ENCODE results near the gene ELMO2.

ELMO2 gene

DNA sequence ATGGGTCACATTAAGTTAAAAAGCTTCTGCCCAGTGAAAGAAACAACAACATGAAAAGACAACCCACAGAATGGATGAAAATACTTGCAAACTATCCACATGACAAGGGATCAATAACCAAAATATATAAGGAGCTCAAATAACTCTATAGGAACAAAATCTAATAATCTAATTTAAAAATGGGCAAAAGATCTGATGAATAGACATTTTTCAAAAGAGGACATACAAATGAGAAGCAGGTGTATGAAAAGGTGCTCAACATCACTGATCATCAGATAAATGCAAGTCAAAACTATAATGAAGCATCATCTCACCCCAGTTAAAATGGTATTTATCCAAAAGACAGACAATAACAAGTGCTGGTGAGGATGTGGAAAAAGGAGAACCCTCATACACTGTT lies 21.0 kb upstream of the ELMO2 start:
- no peaks in the 10 kb centered on the region for H3K36me3 ChIP-seq (ENCODE audit: control insufficient read depth, insufficient read depth, low read length)
- H3K4me3 ChIP-seq (ENCODE audit: low read length), result no peak overlapping the region
- no peak for DNase-seq (ENCODE audit: low read depth, low spot score)
- no peaks in the 10 kb centered on the region for H3K27me3 ChIP-seq (ENCODE audit: control insufficient read depth, insufficient read depth, low read length)
- no peak overlapping the region for H3K27ac ChIP-seq (ENCODE audit: low read length)
- H3K4me1 ChIP-seq (ENCODE audit: control insufficient read depth, insufficient read depth, low read length), result peaks cover 2% of the 10 kb centered on the region; the same call in 1 of the 2 replicates
- H3K9me3 ChIP-seq (ENCODE audit: control insufficient read depth, insufficient read depth, low read length), result no peaks in the 10 kb centered on the region

DNA sequence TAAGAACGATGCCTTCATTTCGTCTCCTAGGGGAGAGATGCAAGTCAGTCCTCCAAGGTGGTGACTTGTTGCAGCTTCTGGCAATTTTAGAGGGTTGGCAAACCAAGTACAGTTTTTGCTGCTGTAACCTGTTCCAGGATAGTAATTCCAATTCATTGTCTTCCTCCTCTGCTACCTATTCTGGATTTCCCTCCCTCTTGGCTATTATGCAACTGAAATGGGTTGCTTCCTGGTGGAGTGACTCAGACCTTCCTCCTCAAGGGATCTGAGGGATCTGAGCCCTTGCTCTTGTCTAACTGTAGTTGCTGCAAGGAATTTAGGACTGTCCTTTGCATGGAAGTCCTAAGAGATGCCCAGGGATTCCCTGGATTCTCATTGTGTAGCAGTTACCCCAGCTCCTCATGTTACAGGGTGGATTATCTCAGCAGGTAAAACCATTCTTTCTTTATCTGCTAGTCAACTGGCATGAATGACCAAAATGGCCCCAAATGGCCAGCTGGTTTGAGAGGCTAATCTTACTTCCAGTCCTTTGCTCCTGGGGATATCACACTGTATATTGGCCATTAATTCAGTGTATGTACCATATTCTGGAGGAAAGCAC lies 17.6 kb upstream of the ELMO2 start:
- H3K27ac ChIP-seq (ENCODE audit: low read length), result no peak overlapping the region
- H3K27me3 ChIP-seq (ENCODE audit: control insufficient read depth, insufficient read depth, low read length), result no peaks in the 10 kb centered on the region
- DNase-seq (ENCODE audit: low read depth, low spot score), result no peak
- peaks cover 2% of the 10 kb centered on the region; the same call in 1 of the 2 replicates for H3K4me1 ChIP-seq (ENCODE audit: control insufficient read depth, insufficient read depth, low read length)
- no peak overlapping the region for H3K4me3 ChIP-seq (ENCODE audit: low read length)
- no peaks in the 10 kb centered on the region for H3K36me3 ChIP-seq (ENCODE audit: control insufficient read depth, insufficient read depth, low read length)
- WGBS (ENCODE audit: insufficient coverage, insufficient read length), result no CpG with 5 or more reads among the region's 2 CpGs
- no peaks in the 10 kb centered on the region for H3K9me3 ChIP-seq (ENCODE audit: control insufficient read depth, insufficient read depth, low read length)

DNA sequence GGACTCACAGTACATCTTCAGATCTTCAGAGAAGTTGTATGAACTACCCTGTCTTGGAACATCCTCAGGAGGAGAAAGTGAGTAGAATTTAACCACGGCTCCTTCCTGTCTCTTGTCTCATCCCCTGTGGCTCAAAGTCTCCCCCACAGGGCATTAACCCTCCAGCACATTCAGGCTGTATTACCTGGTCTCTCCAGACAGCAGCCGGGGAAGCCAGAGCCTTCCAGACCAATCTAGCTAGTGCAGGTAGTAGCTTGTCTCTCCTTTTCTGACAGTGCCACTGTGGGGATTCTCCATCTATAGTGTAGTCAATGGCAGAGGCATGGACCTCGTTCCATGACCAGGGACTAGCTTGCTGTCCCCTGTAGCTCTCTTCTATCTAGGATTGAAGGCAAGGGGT lies 16.9 kb upstream of the ELMO2 start:
- Histone ChIP-seq H3K27ac (ENCODE audit: low read length) (no peak overlapping the region), H3K9me3 (ENCODE audit: control insufficient read depth, insufficient read depth, low read length) (no peaks in the 10 kb centered on the region), H3K27me3 (ENCODE audit: control insufficient read depth, insufficient read depth, low read length) (no peaks in the 10 kb centered on the region), H3K4me1 (ENCODE audit: control insufficient read depth, insufficient read depth, low read length) (peaks cover 2% of the 10 kb centered on the region; the same call in 1 of the 2 replicates), H3K4me3 (ENCODE audit: low read length) (no peak overlapping the region), H3K36me3 (ENCODE audit: control insufficient read depth, insufficient read depth, low read length) (no peaks in the 10 kb centered on the region)
- DNase-seq (ENCODE audit: low read depth, low spot score), result no peak
- WGBS (ENCODE audit: insufficient coverage, insufficient read length), result no CpG with 5 or more reads among the region's 3 CpGs

DNA sequence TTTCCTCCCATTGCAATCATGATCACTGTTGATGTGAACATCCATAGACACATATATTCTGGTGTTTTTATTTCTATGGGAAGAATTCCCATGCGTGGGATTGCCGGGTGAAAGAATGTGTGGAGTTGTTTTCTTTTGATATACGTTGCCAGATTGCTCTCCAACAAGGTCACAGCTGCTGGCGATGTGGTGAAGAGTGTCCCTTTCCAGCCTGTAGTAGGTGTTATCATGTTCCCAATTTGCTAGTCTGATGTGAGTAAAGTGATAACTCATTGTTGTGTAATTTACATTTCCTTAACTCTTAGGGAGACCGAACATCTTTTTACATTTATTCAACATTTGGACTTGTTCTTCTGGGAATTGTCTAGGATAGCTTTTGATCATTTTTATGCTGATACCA lies 14.5 kb upstream of the ELMO2 start:
- WGBS (ENCODE audit: insufficient coverage, insufficient read length), result no CpG with 5 or more reads among the region's 5 CpGs
- no peaks in the 10 kb centered on the region for H3K36me3 ChIP-seq (ENCODE audit: control insufficient read depth, insufficient read depth, low read length)
- no peaks in the 10 kb centered on the region for H3K27me3 ChIP-seq (ENCODE audit: control insufficient read depth, insufficient read depth, low read length)
- H3K9me3 ChIP-seq (ENCODE audit: control insufficient read depth, insufficient read depth, low read length), result no peaks in the 10 kb centered on the region
- H3K27ac ChIP-seq (ENCODE audit: low read length), result no peak overlapping the region
- DNase-seq (ENCODE audit: low read depth, low spot score), result no peak
- H3K4me3 ChIP-seq (ENCODE audit: low read length), result no peak overlapping the region
- H3K4me1 ChIP-seq (ENCODE audit: control insufficient read depth, insufficient read depth, low read length), result peaks cover 2% of the 10 kb centered on the region; the same call in 1 of the 2 replicates

DNA sequence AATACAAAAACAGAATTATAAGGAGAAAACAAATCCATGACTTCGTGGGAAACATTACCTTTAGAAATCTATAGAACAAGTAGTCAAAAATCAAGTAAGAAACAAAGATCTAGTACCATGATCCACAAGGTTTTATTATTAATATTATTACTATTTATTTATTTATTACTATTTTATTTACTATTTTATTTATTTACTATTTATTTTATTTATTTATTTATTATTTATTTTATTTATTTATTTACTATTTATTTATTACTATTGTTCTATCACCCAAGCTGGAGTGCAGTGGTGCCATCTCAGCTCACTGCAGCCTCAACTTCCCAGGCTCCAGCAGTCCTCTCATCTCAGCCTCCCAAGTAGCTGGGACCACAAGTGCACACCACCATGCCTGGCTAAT lies 13.5 kb upstream of the ELMO2 start:
- H3K27ac ChIP-seq (ENCODE audit: low read length), result no peak overlapping the region
- DNase-seq (ENCODE audit: low read depth, low spot score), result no peak
- no peaks in the 10 kb centered on the region for H3K36me3 ChIP-seq (ENCODE audit: control insufficient read depth, insufficient read depth, low read length)
- peaks cover 2% of the 10 kb centered on the region; the same call in 1 of the 2 replicates for H3K4me1 ChIP-seq (ENCODE audit: control insufficient read depth, insufficient read depth, low read length)
- no peaks in the 10 kb centered on the region for H3K9me3 ChIP-seq (ENCODE audit: control insufficient read depth, insufficient read depth, low read length)
- no peak overlapping the region for H3K4me3 ChIP-seq (ENCODE audit: low read length)
- no peaks in the 10 kb centered on the region for H3K27me3 ChIP-seq (ENCODE audit: control insufficient read depth, insufficient read depth, low read length)
- WGBS (ENCODE audit: insufficient coverage, insufficient read length), result no CpG with 5 or more reads among the region's 1 CpG

DNA sequence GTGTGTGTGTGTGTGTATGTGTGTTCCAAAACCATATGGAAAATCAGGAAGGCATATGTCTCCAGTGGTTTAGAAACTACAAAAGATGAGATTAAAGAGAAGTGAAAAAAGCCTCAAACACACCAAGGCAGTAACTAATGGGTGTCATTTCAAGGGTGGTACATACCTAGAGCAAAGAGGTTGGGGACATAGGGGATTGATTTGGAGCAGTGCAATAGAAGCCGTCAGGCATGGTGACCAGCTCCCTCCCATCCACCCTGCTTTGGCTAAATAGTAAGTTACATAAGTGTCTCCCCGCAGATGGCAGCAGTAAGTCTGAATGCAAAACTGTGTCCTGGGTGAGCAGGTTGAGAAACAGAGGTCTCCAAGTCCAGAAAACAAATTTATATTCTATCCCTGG lies 10.4 kb upstream of the ELMO2 start:
- no peaks in the 10 kb centered on the region for H3K27me3 ChIP-seq (ENCODE audit: control insufficient read depth, insufficient read depth, low read length)
- H3K9me3 ChIP-seq (ENCODE audit: control insufficient read depth, insufficient read depth, low read length), result no peaks in the 10 kb centered on the region
- H3K4me1 ChIP-seq (ENCODE audit: control insufficient read depth, insufficient read depth, low read length), result no peaks in the 10 kb centered on the region
- no peak overlapping the region for H3K27ac ChIP-seq (ENCODE audit: low read length)
- no CpG with 5 or more reads among the region's 2 CpGs for WGBS (ENCODE audit: insufficient coverage, insufficient read length)
- no peak for DNase-seq (ENCODE audit: low read depth, low spot score)
- no peaks in the 10 kb centered on the region for H3K36me3 ChIP-seq (ENCODE audit: control insufficient read depth, insufficient read depth, low read length)
- H3K4me3 ChIP-seq (ENCODE audit: low read length), result no peak overlapping the region

DNA sequence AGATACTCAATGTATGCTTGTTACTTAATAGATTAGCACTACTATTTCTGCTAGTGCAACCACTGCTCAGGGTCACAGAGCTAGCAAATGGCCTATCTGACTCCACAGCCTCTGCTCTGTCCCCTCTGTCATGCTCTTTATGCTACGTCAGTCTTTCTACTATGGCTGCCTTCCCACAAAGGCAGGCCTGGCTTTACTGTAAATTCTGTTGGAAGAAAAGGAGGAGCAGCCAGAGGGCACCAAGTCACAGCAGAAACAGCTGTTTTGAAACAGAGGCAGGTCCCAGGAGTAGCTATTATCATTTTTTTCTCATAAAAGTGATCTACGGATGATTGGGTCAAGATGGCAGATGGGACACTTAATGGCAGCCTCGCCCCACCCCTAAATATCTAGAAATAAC lies 10.0 kb upstream of the ELMO2 start:
- H3K4me3 ChIP-seq (ENCODE audit: low read length), result no peak overlapping the region
- WGBS (ENCODE audit: insufficient coverage, insufficient read length), result no CpG with 5 or more reads among the region's 3 CpGs
- H3K27ac ChIP-seq (ENCODE audit: low read length), result no peak overlapping the region
- no peaks in the 10 kb centered on the region for H3K9me3 ChIP-seq (ENCODE audit: control insufficient read depth, insufficient read depth, low read length)
- no peak for DNase-seq (ENCODE audit: low read depth, low spot score)
- no peaks in the 10 kb centered on the region for H3K4me1 ChIP-seq (ENCODE audit: control insufficient read depth, insufficient read depth, low read length)
- no peaks in the 10 kb centered on the region for H3K36me3 ChIP-seq (ENCODE audit: control insufficient read depth, insufficient read depth, low read length)
- no peaks in the 10 kb centered on the region for H3K27me3 ChIP-seq (ENCODE audit: control insufficient read depth, insufficient read depth, low read length)

DNA sequence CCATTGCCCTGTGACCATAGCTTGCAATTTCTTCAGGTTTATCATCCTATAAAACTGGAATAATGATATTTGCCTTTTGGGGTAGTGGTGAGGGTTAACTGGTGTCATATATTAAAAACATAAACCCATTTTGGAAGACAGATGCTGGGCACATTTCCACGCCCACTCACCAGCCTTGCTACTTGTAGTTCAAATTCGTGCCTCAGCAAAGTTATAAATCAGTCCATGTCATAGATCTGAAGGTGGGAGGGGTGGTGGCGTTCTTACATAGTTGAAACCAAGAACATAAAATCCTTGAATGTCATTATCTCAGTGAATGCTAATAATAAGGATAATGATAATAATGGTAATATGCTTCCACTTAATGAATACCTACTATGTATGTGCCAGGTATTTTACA lies 9.4 kb upstream of the ELMO2 start:
- no peaks in the 10 kb centered on the region for H3K36me3 ChIP-seq (ENCODE audit: control insufficient read depth, insufficient read depth, low read length)
- no CpG with 5 or more reads among the region's 3 CpGs for WGBS (ENCODE audit: insufficient coverage, insufficient read length)
- no peak for DNase-seq (ENCODE audit: low read depth, low spot score)
- H3K4me1 ChIP-seq (ENCODE audit: control insufficient read depth, insufficient read depth, low read length), result no peaks in the 10 kb centered on the region
- no peak overlapping the region for H3K4me3 ChIP-seq (ENCODE audit: low read length)
- H3K27ac ChIP-seq (ENCODE audit: low read length), result no peak overlapping the region
- no peaks in the 10 kb centered on the region for H3K9me3 ChIP-seq (ENCODE audit: control insufficient read depth, insufficient read depth, low read length)
- H3K27me3 ChIP-seq (ENCODE audit: control insufficient read depth, insufficient read depth, low read length), result no peaks in the 10 kb centered on the region

DNA sequence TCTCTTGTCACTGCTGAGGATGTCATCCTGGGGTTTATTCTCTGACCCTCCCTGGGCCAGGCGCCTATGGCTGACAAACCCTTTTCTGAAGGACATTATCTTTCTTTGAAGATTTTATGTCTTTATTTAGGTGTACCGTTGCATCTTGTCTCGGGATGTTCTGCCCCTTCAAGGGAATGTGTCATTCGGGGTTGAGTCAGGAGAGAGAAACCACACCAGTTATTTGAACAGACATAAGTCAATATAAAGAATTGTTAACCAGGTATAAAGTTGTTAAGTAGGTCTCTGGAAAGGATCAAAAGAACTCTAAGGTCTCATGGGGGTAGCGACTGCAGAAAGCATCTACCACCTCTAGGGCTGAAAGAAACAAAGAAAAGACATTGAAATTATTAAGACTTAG lies 8.2 kb upstream of the ELMO2 start:
- Histone ChIP-seq H3K27ac (ENCODE audit: low read length) (no peak overlapping the region), H3K4me1 (ENCODE audit: control insufficient read depth, insufficient read depth, low read length) (no peaks in the 10 kb centered on the region), H3K4me3 (ENCODE audit: low read length) (no peak overlapping the region), H3K9me3 (ENCODE audit: control insufficient read depth, insufficient read depth, low read length) (no peaks in the 10 kb centered on the region), H3K36me3 (ENCODE audit: control insufficient read depth, insufficient read depth, low read length) (no peaks in the 10 kb centered on the region), H3K27me3 (ENCODE audit: control insufficient read depth, insufficient read depth, low read length) (no peaks in the 10 kb centered on the region)
- DNase-seq (ENCODE audit: low read depth, low spot score), result no peak
- WGBS (ENCODE audit: insufficient coverage, insufficient read length), result no CpG with 5 or more reads among the region's 5 CpGs

DNA sequence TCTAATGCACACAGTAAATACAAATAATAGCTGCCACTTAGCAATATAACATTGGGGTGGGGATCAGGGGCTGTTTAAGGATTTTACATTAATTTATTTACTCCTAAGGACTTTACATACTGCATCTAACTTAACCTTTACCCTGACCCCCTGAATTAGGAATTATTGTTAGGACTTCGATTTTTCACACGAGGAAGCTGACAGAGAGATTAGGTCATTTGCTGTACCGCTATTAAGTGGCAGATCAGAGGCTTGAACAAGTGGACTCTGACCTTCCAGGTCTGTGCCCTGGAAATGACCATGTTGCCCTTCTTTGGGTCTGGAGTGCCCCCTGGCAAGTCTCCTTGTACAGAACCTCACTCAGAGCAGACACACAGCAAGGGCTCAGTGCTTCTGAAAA lies 5.2 kb upstream of the ELMO2 start:
- WGBS (ENCODE audit: insufficient coverage, insufficient read length), result no CpG with 5 or more reads among the region's 3 CpGs
- Histone ChIP-seq H3K4me1 (ENCODE audit: control insufficient read depth, insufficient read depth, low read length) (no peaks in the 10 kb centered on the region), H3K36me3 (ENCODE audit: control insufficient read depth, insufficient read depth, low read length) (no peaks in the 10 kb centered on the region), H3K27ac (ENCODE audit: low read length) (no peak overlapping the region), H3K4me3 (ENCODE audit: low read length) (no peak overlapping the region), H3K27me3 (ENCODE audit: control insufficient read depth, insufficient read depth, low read length) (no peaks in the 10 kb centered on the region), H3K9me3 (ENCODE audit: control insufficient read depth, insufficient read depth, low read length) (no peaks in the 10 kb centered on the region)
- DNase-seq (ENCODE audit: low read depth, low spot score), result no peak

DNA sequence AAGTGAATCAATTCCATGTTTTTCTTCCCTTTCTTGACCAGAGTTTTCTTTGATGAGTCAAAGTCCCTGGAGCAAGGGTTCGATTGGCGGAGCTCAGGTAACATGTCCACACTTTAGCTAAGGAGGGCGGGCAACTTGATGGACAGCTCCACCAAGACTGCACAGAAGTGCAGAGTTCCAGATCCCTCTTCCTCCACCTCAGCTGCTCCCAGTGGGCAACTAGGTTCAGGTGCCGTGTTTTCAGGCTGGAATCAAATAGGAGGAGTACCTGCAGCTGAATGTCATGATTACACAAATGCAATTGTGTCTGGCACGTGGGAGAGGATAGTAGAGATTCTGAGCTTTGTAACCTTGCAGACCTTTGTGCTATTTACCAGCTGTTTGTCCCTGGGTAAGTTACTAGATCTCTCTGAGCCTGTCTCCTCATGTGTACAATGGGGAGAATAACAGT lies 1.9 kb upstream of the ELMO2 start:
- H3K36me3 ChIP-seq (ENCODE audit: control insufficient read depth, insufficient read depth, low read length), result no peaks in the 10 kb centered on the region
- DNase-seq (ENCODE audit: low read depth, low spot score), result no peak
- H3K27ac ChIP-seq (ENCODE audit: low read length), result no peak overlapping the region
- no peaks in the 10 kb centered on the region for H3K9me3 ChIP-seq (ENCODE audit: control insufficient read depth, insufficient read depth, low read length)
- H3K4me3 ChIP-seq (ENCODE audit: low read length), result no peak overlapping the region
- H3K4me1 ChIP-seq (ENCODE audit: control insufficient read depth, insufficient read depth, low read length), result no peaks in the 10 kb centered on the region
- no CpG with 5 or more reads among the region's 5 CpGs for WGBS (ENCODE audit: insufficient coverage, insufficient read length)
- no peaks in the 10 kb centered on the region for H3K27me3 ChIP-seq (ENCODE audit: control insufficient read depth, insufficient read depth, low read length)
